GM21737 (cell line): ENCODE results near the gene MTCH1.

ENCODE experiments used
- ATAC-seq: cut with Tn5 transposase; IDR thresholded peaks from one replicate; pipeline ENCODE4 v1.9.1; 2021; ENCODE audit warnings: mild to moderate bottlenecking, moderate library complexity; ENCODE audit not compliant: unreplicated experiment

Gene MTCH1

DNA sequence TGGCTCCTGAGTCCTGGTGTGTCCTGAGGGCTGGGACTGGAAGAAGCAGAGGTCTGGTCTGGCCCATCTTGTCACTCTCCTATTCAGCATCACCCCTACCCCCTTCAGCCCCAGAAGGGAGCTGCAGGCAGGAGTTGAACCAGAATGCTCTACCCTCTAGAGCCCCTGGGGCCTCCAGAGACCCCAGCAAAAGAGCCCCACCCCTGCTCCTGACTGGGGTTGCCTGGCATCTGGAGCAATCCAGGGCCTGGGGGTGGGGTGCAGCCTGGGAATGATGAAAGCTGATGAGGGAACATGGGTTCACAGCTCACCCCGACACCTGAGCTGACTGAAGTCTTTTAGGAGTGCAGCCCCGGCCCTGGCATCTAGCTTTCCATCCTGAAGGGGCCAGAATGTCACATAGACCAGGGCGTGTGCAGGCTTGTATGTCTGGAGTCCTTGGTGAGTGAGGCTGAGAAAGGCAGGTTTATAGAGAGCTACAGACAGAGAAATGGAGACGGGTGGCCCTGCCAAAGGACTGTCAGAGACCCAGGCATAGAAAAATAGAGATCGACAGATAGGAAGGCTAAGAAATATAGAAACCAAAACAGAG lies 31.7 kb upstream of the MTCH1 start:
- ATAC-seq, result no peak

- no peak for ATAC-seq
Measured at GRCh38 chr6:37016995-37017394, 31.0 kb upstream of the MTCH1 start.

DNA sequence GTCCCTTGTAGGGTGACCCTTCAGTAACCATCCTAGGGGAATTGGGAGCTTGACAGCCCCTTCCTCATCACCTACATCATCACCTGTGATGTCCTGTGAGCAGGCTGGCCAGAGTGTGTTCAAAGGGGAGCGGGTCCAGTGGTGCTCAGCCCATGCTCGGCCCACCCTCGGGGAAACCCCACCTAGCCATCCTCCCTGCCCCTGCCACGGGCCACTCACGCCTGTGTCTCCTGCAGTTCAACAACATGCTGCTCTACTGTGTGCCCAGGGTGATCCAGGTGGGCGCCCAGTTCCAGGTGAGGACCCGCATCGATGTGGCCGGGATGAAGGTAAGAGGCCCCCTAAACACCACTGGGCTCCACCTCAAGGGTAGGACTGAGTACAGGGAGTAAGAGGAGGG lies 29.5 kb upstream of the MTCH1 start:
- ATAC-seq, result no peak

- no peak for ATAC-seq
Measured at GRCh38 chr6:37014667-37015066, 28.7 kb upstream of the MTCH1 start.

- no peak for ATAC-seq
Measured at GRCh38 chr6:37013516-37014491, 27.8 kb upstream of the MTCH1 start.

DNA sequence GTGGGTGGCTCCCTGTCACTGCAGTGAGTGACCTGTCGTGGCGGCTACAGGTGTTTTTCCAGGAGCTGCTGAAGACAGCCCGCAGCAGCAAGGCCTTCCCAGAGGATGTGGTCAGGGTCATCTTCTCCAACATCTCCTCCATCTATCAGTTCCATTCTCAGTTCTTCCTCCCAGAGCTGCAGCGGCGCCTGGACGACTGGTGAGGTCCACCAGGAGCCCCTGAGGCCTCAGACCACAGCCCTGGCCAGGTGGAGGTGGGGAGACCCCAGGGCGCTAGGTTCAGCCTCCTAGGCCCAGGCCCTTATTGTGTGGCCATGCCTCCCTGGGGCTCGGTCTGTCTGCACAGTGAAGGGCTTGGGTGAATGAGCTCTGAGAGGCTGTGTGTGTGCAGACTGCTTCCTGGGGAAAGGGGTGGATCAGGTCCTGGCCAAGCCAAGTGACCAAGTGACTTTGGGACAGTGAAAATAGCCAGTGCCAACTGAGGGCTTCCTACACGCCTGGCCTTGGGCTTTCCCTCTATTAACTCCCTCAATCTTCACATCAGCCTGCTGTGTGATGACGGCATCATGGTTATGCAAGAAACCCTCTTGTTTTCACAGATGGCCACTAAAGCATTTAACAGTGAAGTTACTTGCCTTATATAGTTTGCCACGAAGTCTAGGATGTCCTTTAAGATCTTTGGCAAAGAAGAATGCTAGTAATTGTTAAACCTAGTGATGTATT lies 25.8 kb upstream of the MTCH1 start:
- no peak for ATAC-seq

DNA sequence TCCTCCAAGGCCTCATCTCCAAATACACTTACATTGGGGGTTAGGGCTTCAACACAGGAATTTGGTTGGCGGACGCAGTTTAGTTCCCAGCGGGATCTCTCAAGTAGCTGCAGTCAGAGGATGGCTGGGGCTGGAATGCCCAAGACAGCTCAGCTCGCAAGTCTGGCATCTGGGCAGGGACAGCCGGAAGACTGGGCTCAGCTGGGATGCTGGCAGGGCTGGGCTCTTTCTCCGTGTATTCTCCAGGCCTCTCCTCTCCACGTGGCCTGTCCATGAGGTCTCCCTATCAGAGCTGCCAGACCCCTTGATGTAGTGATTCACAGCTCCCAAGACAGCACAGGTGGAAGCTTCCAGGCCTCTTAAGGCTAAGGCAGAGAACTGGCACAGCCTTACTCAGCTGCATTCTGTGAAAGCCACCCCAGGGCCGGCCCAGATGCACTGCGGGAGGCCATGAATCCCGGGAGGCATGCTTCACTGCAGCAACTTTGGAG lies 24.5 kb upstream of the MTCH1 start:
- no peak for ATAC-seq

DNA sequence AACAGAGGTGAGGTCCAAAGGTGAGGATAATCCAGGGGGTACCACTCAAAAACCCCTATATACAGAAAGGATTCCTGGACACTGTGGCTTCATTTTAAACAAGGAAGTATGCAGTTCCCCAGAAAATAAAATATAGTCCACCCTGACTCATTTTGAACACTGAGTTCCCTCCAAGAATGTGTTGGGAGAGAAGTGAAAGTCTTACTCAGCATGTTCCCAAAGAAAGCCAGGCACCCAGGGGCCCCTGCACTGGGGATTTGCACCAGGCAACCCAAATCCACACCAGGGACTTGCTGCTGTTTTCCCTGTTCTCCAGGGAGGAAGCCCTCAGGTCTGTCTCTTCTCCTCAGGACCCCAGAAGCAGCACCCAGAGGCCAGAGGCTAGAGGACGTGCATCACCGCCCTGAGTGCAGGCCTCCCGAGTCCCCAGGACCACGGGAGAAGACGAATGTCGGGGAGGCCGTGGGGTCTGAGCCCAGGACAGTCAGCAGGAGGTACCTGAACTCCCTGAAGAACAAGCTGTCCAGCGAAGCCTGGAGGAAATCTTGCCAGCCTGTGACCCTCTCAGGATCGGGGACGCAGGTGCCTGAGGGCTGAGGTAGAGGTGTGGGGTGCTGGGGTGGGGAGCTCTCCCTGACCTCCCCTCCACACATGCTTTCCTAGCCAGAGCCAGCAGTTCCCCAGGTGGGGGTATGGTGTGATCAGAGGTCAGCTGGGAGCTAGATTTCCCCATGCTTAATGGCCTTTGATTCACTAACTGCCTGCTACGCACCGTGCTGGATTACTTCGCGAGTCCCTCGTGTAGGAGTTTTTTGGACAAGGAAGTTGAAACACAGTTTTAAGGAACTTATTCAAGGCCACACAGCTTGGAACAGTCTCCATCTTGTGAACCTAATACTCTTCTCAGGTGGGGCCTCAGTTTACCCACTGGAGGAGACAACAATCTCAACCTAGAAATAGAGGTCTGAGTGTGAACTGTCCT lies 22.8 kb upstream of the MTCH1 start:
- ATAC-seq, result no peak

- no peak for ATAC-seq
Measured at GRCh38 chr6:37007340-37008043, 21.5 kb upstream of the MTCH1 start.

- no peak for ATAC-seq
Measured at GRCh38 chr6:37006793-37007339, 20.9 kb upstream of the MTCH1 start.

DNA sequence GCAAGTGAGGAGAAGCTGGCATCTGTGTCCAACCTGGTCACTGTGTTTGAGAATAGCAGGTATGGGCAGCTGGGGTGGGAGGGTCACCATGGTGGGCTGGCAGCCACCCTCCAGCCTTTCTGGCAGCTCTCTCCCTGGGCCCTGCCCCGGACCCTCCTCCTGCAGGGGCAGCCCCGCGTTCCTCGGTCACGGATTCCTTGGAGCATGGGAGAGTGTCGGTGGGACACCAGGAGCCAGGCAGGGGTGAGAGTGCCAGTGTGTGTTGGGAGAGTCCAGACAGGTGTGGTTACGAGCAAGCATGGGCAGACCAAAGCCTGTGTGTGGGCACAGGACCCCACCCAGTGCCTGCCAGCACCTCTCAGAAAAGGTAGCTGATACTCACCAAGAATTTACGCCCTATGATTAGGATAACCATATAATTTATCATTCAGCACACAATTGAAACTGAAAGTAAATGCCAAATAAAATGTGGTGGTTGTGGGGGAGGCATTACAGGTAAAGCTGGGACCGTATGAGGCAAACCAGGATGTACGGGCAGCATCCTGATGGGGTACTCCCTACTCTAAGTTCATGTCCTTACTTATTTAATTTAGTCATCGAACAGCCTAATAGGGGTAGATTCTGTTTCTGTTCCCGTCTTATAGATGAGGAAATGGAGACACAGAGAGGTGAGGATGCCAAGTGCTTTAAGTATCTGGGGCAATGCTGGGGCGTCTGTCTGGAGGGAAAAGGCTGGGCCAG lies 20.0 kb upstream of the MTCH1 start:
- ATAC-seq, result peak; percentile 0

DNA sequence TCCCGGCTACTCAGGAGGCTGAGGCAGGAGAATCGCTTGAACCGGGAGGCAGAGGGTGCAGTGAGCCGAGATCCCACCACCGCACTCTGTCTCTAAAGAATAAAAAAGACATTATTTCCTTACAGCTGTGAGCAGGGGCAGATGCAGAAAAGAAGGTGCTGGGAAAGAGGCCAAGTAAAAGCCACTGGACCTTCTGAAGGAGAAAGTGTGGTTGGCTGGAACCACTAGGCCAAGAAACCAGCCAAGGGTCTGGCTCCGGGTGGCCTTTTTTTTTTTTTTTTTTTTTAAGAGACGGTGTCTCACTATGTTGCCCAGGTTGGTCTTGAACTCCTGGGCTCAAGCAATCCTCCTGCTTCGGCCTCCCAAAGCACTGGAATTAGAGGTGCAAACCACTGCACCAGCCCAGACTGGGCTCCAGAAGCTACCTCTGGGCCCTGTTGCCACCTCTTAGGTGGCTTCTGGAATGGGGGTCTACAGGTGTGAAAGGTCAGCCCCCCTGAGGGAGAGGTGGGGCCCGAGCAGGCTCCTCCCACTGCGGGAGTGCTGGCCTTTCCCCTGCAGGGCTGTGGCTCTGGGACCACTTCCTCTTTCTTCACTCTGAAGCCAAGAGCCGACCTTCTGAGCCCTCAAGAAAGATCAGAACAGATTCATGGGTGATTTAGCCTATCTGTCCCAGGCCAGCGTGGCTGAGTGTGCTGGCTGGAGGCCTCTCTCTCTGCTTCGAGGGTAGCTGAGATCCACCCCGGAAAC lies 19.2 kb upstream of the MTCH1 start, which contains the start of gene FGD2:
Gene FGD2, plus strand, starts transcription at position 595 of the 750 bp plus-strand sequence. CDS start 163 bp downstream, outside the sequence.
- peak; percentile 67 for ATAC-seq

DNA sequence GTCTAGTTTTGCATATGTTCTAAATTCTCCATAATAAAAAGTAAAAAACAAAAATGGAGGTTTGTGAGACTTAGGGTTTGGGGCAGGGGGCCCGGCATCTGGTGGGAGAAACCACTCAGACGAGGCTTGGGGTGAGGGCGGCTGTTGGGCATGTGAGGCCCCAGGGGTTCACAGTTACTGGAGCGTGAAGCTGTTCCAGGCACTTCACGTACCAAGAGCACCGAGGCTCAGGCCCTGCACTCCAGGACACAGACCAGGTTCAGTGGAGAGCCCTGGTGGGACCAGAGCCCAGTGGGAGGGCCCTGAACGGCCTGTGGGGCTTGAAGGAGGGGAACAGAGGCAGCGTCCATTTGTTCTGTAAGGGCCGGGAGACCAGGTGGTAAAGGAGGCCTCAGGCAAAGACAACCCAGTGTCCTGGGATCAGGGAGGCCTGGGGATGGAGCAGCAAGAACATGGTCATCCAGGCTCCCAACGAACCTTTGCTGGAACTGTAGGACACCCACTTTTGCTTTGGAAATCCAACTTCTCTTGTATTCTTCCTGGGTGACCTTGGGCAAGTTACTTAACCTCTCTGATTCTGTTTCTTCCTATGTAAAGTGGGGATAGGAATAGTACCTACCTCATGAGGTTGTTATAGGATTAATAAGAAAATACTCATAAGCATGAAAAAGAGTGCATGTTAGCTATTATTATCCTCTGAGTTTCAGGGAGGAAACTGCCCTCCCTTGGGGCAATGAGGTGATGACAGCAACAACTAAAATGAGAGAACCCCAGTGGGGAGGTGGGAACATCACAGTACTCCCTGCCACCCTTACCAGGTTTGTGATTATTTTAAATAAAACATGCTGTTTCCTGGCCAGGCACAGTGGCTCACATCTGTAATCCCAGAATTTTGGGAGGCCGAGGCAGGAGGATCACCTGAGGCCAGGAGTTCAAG lies 18.3 kb upstream of the MTCH1 start:
- ATAC-seq, result no peak

DNA sequence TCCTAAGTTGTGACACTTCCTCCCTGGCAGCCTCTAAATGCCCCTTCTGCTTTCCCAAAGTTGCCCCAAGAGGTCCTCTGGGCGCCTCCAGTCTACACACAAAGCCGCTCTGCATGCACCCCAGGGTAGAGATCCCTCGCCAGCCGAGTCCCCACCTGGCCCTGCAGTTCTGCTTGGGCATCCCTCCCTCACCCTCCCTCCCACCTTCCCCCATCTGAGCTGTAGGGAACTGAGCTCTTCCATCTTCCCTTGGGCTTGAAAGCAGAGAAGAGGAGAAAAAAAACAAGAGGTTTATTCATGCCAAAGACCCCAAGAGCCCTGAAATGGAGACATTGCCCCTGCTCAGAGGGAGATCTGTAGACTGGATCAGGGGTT lies 13.7 kb upstream of the MTCH1 start:
- no peak for ATAC-seq

GRCh38 chr6:36999061-36999750 lies 13.2 kb upstream of the MTCH1 start:
- ATAC-seq, result no peak

- ATAC-seq, result no peak
Measured at GRCh38 chr6:36998723-36999038, 12.7 kb upstream of the MTCH1 start.
